HEK293T (cell line): ENCODE results near the gene SLC25A51.

ENCODE experiments used
- ARNT ChIP-seq: fragments of 450-650 bp; IDR thresholded peaks from 2 replicates; pipeline ENCODE4 v1.6.1; 2017; ENCODE audit warnings: mild to moderate bottlenecking
- TF ChIP-seq, protein P1 (sequence below): fragments of 450-650 bp; IDR thresholded peaks from 2 replicates; pipeline ENCODE4 v1.6.1; 2016

DNA sequence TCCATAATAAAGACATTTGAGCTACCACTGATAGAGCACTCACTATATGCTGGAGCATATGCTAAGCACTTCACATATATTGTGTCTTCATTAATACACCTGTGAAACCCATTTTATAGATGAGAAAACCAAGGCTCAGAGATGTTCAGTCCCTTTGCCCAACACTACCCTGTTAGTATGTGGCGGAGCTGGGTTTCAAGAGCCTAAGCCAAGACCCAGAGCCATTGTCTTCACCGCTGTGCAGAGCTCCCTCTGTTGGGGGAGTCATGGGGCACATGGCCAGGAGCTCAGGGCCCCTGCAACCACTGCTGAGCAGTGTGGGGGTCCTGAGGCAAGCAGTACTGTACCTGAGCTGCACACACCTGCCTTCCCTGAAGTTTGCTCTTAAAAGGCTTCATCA, 37.3 kb upstream of the SLC25A51 start:
- TF ChIP-seq, protein P1, sequence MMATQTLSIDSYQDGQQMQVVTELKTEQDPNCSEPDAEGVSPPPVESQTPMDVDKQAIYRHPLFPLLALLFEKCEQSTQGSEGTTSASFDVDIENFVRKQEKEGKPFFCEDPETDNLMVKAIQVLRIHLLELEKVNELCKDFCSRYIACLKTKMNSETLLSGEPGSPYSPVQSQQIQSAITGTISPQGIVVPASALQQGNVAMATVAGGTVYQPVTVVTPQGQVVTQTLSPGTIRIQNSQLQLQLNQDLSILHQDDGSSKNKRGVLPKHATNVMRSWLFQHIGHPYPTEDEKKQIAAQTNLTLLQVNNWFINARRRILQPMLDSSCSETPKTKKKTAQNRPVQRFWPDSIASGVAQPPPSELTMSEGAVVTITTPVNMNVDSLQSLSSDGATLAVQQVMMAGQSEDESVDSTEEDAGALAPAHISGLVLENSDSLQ: no peak
- no peak for TF ChIP-seq ARNT
